Inflammatory macrophage treated with lipopolysaccharide for 4 hours (primary cell): Measurements from ENCODE around the gene RPSA.

Experiments used
- DNase-seq: peaks from one replicate; pipeline ENCODE4 v3.0.0-alpha.2; 2020

RPSA gene

GRCh38 chr3:39460677-39461076 lies 54.2 kb downstream of the RPSA start:
- DNase-seq: no peak
